ENCODE measurements around the gene HTR1B.

Gene HTR1B

DNA sequence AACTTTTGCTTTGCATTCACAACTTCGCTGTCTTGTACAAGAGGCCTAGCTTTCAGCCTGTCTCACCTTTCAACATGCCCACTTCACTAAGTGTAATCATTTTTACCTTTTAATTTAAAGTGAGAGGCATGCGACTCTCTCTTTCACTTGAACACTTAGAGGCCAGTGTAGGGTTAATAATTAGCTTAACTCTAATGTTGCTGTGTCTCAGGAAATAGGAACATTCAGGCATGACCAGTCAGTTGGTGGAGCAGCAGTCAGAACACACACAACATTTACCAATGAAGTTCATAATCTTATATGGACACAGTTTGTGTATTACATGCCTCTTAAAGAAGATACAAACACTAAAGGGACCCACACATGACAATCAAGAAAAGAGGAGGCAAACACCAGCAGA, 47.6 kb downstream of the HTR1B start:
- Histone ChIP-seq H3K36me3 (ENCODE audit: control insufficient read depth, low read length) (no peaks in the 10 kb centered on the region), H3K4me2 (ENCODE audit: low read length) (no peak overlapping the region), H3K9me3 (ENCODE audit: control insufficient read depth, insufficient read depth, low read length) (no peaks in the 10 kb centered on the region), H3F3A (ENCODE audit: control insufficient read depth, insufficient read depth) (no peaks in the 10 kb centered on the region), H3K9me2 (replicated peaks; ENCODE audit: control insufficient read depth, low read length) (no peaks in the 10 kb centered on the region), H3K79me2 (ENCODE audit: control insufficient read depth, low read length) (no peaks in the 10 kb centered on the region), H3K4me1 (ENCODE audit: control insufficient read depth, low read length) (no peaks in the 10 kb centered on the region), H3K27me3 (ENCODE audit: control insufficient read depth, low read length) (no peaks in the 10 kb centered on the region), H4K20me1 (ENCODE audit: control insufficient read depth, insufficient read depth, low read depth, low read length) (no peaks in the 10 kb centered on the region), H3K27ac (ENCODE audit: low read depth, low read length) (no peak overlapping the region), H3K4me3 (ENCODE audit: low read length) (no peak overlapping the region)
- TF ChIP-seq, protein P1, sequence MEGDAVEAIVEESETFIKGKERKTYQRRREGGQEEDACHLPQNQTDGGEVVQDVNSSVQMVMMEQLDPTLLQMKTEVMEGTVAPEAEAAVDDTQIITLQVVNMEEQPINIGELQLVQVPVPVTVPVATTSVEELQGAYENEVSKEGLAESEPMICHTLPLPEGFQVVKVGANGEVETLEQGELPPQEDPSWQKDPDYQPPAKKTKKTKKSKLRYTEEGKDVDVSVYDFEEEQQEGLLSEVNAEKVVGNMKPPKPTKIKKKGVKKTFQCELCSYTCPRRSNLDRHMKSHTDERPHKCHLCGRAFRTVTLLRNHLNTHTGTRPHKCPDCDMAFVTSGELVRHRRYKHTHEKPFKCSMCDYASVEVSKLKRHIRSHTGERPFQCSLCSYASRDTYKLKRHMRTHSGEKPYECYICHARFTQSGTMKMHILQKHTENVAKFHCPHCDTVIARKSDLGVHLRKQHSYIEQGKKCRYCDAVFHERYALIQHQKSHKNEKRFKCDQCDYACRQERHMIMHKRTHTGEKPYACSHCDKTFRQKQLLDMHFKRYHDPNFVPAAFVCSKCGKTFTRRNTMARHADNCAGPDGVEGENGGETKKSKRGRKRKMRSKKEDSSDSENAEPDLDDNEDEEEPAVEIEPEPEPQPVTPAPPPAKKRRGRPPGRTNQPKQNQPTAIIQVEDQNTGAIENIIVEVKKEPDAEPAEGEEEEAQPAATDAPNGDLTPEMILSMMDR (IDR thresholded peaks at IDR 0.05; ENCODE audit: low read depth, low read length, poor library complexity, severe bottlenecking) = no peak

All from DOHH2 (cell line).